Activated B cell treated with CpG ODN at 0.5 μM for 24 hours (primary cell): ENCODE measurements around the gene ZNF787. TPM values are rescaled to one million over a fixed set of nuclear protein-coding genes. Genes with fewer than 3 reads are reported as not detected.

Source experiments
- ATAC-seq: fragments of 200-7000 bp; cut with Tn5 transposase; one replicate; pipeline ENCODE4 v1.10.0; 2021; ENCODE audit warnings: low read depth, mild to moderate bottlenecking, moderate library complexity
- CTCF ChIA-PET: fragments of 350-600 bp; sonication (Branson Sonifier 250); formaldehyde crosslinking; loops from one replicate; lab custom pipeline; 2021; ENCODE audit warnings: antibody characterized with exemption; lab: Charles Lee
- POLR2A ChIA-PET: fragments of 350-600 bp; sonication (Branson Sonifier 250); formaldehyde crosslinking; loops from one replicate; lab custom pipeline; 2021; ENCODE audit warnings: antibody characterized with exemption; lab: Charles Lee
- DNase-seq: peaks from one replicate; pipeline ENCODE4 v3.0.0; 2022
- H3K27ac Mint-ChIP-seq: one replicate; pipeline ENCODE4 v1.8.0; 2020; ENCODE audit warnings: mixed read lengths
- H3K27me3 Mint-ChIP-seq: one replicate; pipeline ENCODE4 v1.8.0; 2021; ENCODE audit warnings: mixed read lengths
- H3K36me3 Mint-ChIP-seq: one replicate; pipeline ENCODE4 v1.8.0; 2021; ENCODE audit warnings: low read depth, mixed read lengths
- H3K4me1 Mint-ChIP-seq: one replicate; pipeline ENCODE4 v1.8.0; 2021; ENCODE audit warnings: mixed read lengths
- H3K4me3 Mint-ChIP-seq: one replicate; pipeline ENCODE4 v1.8.0; 2020; ENCODE audit warnings: mild to moderate bottlenecking, mixed read lengths
- H3K9me3 Mint-ChIP-seq: one replicate; pipeline ENCODE4 v1.8.0; 2020; ENCODE audit warnings: mixed read lengths
- CTCF ChIP-seq: fragments of 200-600 bp; IDR thresholded peaks from one replicate; pipeline ENCODE4 v1.8.0; 2022; ENCODE audit warnings: antibody characterized with exemption, mild to moderate bottlenecking
- intact Hi-C: fragments of 100-400 bp; cut with micrococcal nuclease; formaldehyde crosslinking; loops from one replicate; pipeline ENCODE4 v1.15.1; 2024
- total RNA-seq: library from RNA; stranded (reverse); gene quantifications from 2 replicates; pipeline ENCODE4 v1.2.3, GENCODE V29; 2022

The ZNF787 gene
- total RNA-seq, 1 donor from 2014 or later = 42.3 TPM

GRCh38 chr19:56141417-56141993 lies 20.4 kb upstream of the ZNF787 start:
- ATAC-seq (no peak), DNase-seq (no peak)
- no peaks in the 10 kb centered on the region for H3K9me3 Mint-ChIP-seq
- intact Hi-C loops = loop anchor here (1.0 to 5.0 kb wide), 5 partner anchors 20 to 1141 kb away; partner anchors contain the start of genes ZNF460, ZNF628 and ZNF787
- CTCF ChIA-PET = interaction anchor here (0.6 to 2.2 kb wide), 2 partner anchors 60 to 192 kb away, joined by 3 to 6 read pairs; no protein-coding TSS in a partner anchor
- H3K4me1 Mint-ChIP-seq = peaks cover 29% of the 10 kb centered on the region
- no peaks in the 10 kb centered on the region for H3K27me3 Mint-ChIP-seq
- H3K27ac Mint-ChIP-seq = peak overlapping the region; percentile 41
- peaks cover 10% of the 10 kb centered on the region for H3K36me3 Mint-ChIP-seq
- TF ChIP-seq CTCF = no peak
- POLR2A ChIA-PET = interaction anchor here (0.6 to 3.2 kb wide), 8 partner anchors 20 to 487 kb away, joined by 3 to 40 read pairs (median 4); partner anchors contain the start of gene ZNF787
- H3K4me3 Mint-ChIP-seq = peak overlapping the region; percentile 98

- TF ChIP-seq CTCF = no peak
- peak; percentile 86 for ATAC-seq
- POLR2A ChIA-PET = interaction anchor here (0.6 to 3.2 kb wide), 12 partner anchors 18 to 1862 kb away, joined by 3 to 40 read pairs (median 4); partner anchors contain the start of genes UBE2S and ZNF787
- Mint-ChIP-seq H3K4me1 (peaks cover 29% of the 10 kb centered on the region), H3K27me3 (no peaks in the 10 kb centered on the region), H3K9me3 (no peaks in the 10 kb centered on the region), H3K4me3 (peak within 1 kb of the TSS; percentile 98), H3K36me3 (peaks cover 7% of the 10 kb centered on the region), H3K27ac (peak within 1 kb of the TSS; percentile 99)
- peak; percentile 96 for DNase-seq
- CTCF ChIA-PET = interaction anchor here (0.6 to 2.2 kb wide), 2 partner anchors 60 to 193 kb away, joined by 3 to 6 read pairs; no protein-coding TSS in a partner anchor
- intact Hi-C loops = loop anchor here (1.0 to 5.0 kb wide), 6 partner anchors 19 to 1142 kb away; partner anchors contain the start of genes ZNF460, ZNF628 and ZNF787
Measured at GRCh38 chr19:56140583-56141416, 19.7 kb upstream of the ZNF787 start, which contains the start of gene ZNF444. Gene ZNF444 (plus strand): TSS chr19:56141287. CDS start chr19:56146912, 5,625 bp downstream.

- CTCF ChIA-PET = interaction anchor here (2.2 kb wide), 1 partner anchor 59 kb away, joined by 6 read pairs; no protein-coding TSS in a partner anchor
- Mint-ChIP-seq H3K27me3 (no peaks in the 10 kb centered on the region), H3K4me1 (peaks cover 29% of the 10 kb centered on the region), H3K36me3 (peaks cover 7% of the 10 kb centered on the region), H3K4me3 (peak overlapping the region; percentile 98), H3K9me3 (no peaks in the 10 kb centered on the region), H3K27ac (peak overlapping the region; percentile 99)
- no peak for DNase-seq
- POLR2A ChIA-PET = interaction anchor here (0.9 to 3.2 kb wide), 4 partner anchors 18 to 733 kb away, joined by 3 to 40 read pairs (median 4); partner anchors contain the start of genes UBE2S and ZNF787
- no peak for TF ChIP-seq CTCF
- no peak for ATAC-seq
- intact Hi-C loops = loop anchor here (1.0 to 5.0 kb wide), 4 partner anchors 29 to 1142 kb away; partner anchors contain the start of genes ZNF460 and ZNF628
Measured at GRCh38 chr19:56139847-56140582, 18.9 kb upstream of the ZNF787 start.

- no peak for DNase-seq
- POLR2A ChIA-PET = interaction anchor here (1.0 to 1.1 kb wide), 2 partner anchors 9 to 26 kb away, joined by 3 to 5 read pairs; no protein-coding TSS in a partner anchor
- Mint-ChIP-seq H3K4me1 (peaks cover 30% of the 10 kb centered on the region), H3K27me3 (no peaks in the 10 kb centered on the region), H3K27ac (peak overlapping the region; percentile 53), H3K36me3 (peaks cover 7% of the 10 kb centered on the region), H3K9me3 (no peaks in the 10 kb centered on the region), H3K4me3 (no peak overlapping the region)
- CTCF ChIA-PET = no interaction called here
- no peak for ATAC-seq
- intact Hi-C loops = no loop called here
- no peak for TF ChIP-seq CTCF
Measured at GRCh38 chr19:56138069-56138468, 17.0 kb upstream of the ZNF787 start.
